ENCODE data around the gene OXSR1. TPM values are rescaled to one million over a fixed set of nuclear protein-coding genes. Genes with fewer than 3 reads are reported as not detected.
"Not testable (repeated sequence)": the region's sequence is repeated elsewhere in the genome, so short reads cannot be mapped to it uniquely, and the experiment has no call there.

The OXSR1 gene
- total RNA-seq, 1 donor from 2014 or later, result 22.4 TPM

- intact Hi-C loops (cut with micrococcal nuclease), result no loop called here
- ATAC-seq, result peak; percentile 81
- no peak for DNase-seq
Measured at GRCh38 chr3:38205472-38205805, 40.1 kb downstream of the OXSR1 start.

GRCh38 chr3:38207254-38208003 is 42.1 kb downstream of the OXSR1 start:
- intact Hi-C loops (cut with micrococcal nuclease), result no loop called here
- DNase-seq (no peak), ATAC-seq (no peak)

GRCh38 chr3:38210141-38210757 is 44.9 kb downstream of the OXSR1 start:
- intact Hi-C loops (cut with micrococcal nuclease), result no loop called here
- DNase-seq, result no peak
- no peak for ATAC-seq

- intact Hi-C loops (cut with micrococcal nuclease), result no loop called here
- no peak for DNase-seq
- ATAC-seq, result no peak
Measured at GRCh38 chr3:38212141-38212540, 46.8 kb downstream of the OXSR1 start.

GRCh38 chr3:38214560-38214959 is 49.2 kb downstream of the OXSR1 start:
- intact Hi-C loops (cut with micrococcal nuclease), result no loop called here
- ATAC-seq (no peak), DNase-seq (no peak)

- ATAC-seq (no peak), DNase-seq (no peak)
- intact Hi-C loops (cut with micrococcal nuclease), result no loop called here
Measured at GRCh38 chr3:38219609-38220197, 54.4 kb downstream of the OXSR1 start.

DNA sequence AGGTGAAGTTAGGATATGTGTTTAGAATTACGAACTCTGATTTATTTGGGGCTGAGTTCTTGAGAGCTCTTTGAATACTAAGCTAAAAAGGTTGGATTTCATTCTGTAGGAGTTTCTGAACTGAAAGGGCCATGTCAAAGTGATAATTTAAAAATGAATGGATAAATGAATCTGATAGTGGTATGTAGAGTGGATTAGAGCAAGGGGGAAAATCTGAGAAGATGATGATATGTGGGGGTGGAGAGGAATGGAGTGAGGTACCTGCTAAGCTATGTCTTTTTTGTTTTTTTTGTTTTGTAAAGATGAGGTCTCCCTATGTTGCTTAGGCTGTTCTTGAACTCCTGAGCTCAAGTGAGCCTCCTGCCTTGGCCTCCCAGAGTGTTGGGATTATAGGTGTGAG is 55.7 kb downstream of the OXSR1 start:
- no peak for ATAC-seq
- intact Hi-C loops (cut with micrococcal nuclease), result no loop called here
- DNase-seq, result no peak

DNA sequence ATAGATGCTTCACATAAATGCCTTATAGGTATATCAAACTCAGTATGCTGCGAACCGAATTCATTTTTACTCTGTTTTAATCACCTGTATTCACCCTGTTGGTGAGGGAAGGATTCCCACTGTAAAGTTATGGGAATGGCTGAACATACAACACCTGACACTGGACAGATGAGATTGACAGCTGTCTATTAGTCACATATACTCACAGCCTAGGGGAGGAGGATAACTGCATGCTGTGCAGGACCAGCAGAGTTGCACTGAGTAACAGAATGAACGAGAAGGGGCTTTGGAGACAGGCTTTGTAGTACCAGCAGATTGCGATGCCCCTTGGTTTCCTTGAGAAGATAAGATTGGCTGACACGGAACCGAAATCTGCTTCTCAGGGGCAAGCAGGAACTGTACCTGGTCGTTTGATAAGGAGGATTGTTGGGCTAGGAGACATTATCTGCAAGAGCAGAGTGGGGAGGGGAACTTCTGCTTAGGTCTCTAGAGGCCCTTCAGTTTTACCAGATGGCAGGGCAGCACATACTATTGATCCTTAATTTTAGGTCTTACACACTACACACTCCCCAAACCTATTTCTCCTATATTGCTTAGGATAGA is 56.8 kb downstream of the OXSR1 start:
- no peak for DNase-seq
- no peak for ATAC-seq
- intact Hi-C loops (cut with micrococcal nuclease), result no loop called here

- DNase-seq (no peak), ATAC-seq (no peak)
- intact Hi-C loops (cut with micrococcal nuclease), result no loop called here
Measured at GRCh38 chr3:38224357-38224756, 59.0 kb downstream of the OXSR1 start.

DNA sequence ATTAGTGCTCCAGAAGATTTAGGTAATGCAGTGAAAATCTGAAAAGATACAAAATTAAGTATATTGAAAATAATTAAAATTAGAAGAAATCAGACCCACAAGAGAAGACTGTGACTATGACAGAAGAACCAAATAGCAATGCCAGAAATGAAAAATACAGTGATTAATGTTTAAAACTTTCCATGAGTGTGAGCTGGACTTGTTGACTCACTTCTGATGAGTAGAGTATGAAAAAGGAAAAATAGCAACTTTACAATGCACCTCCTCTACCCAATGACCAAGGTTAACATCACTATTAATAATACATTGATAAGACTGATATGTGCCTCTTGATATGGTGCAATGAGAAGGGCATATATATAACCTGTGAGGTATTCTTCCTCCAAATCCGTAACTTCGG is 60.9 kb downstream of the OXSR1 start:
- intact Hi-C loops (cut with micrococcal nuclease), result no loop called here
- DNase-seq (no peak), ATAC-seq (no peak)

GRCh38 chr3:38227989-38228388 is 62.7 kb downstream of the OXSR1 start:
- intact Hi-C loops (cut with micrococcal nuclease), result no loop called here
- ATAC-seq (peak; percentile 82), DNase-seq (no peak)

DNA sequence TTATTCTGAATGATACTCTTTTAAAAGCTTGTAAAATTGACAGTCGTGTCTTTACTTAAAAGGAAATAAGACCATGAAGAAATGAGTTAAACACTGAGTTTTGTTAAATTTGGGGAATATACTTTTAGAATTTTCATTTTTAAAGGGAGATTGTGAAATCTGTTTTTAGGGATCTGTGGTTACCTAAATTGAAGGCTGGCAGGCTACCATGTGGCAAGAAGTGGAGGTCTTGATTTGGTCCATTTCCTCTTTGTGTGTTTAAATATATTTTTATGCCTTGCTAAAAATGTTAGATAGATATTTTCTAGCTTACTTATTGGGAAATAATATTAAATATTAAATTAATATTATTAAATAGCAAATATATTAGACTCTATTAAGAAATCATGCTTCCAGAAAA is 63.7 kb downstream of the OXSR1 start:
- ATAC-seq, result no peak

GRCh38 chr3:38232701-38233100 is 67.4 kb downstream of the OXSR1 start:
- DNase-seq (no peak), ATAC-seq (no peak)
- intact Hi-C loops (cut with micrococcal nuclease), result no loop called here

More for the DNA sequence above, 63.7 kb downstream of the OXSR1 start:
- DNase-seq, result no peak
- intact Hi-C loops (cut with micrococcal nuclease), result no loop called here

- intact Hi-C loops (cut with micrococcal nuclease), result no loop called here
- no peak for ATAC-seq
- DNase-seq, result no peak
Measured at GRCh38 chr3:38235466-38235865, 70.1 kb downstream of the OXSR1 start.

DNA sequence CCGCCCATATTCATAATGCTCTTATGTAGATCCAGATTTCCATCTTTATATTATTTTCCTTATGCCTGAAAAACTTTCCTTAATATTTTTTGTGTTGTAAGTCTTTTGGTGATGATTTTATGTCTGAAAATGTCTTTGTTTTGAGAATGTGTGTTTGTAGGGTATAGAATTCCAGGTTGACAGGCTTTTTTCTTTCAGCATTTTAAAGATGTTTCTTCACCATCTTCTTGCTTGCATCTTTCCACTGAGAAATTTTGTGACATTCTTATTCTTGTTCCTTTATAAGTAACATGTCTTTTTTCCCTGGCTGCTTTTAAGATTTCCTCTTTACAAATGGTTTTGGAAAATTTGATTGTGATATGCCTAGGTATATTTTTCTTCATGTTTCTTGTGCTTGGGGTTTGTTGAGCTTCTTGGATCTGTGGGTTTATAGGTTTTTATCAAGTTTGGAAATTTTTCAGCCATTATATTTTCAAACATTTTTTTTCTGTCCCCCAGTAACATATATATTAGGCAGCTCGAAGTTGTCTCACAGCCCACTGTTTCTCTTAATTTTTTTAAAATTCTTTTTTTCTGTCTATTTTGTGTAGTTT is 73.2 kb downstream of the OXSR1 start:
- ATAC-seq (no peak), DNase-seq (no peak)
- intact Hi-C loops (cut with micrococcal nuclease), result no loop called here

- intact Hi-C loops (cut with micrococcal nuclease); ATAC-seq: not testable (repeated sequence)
Measured at GRCh38 chr3:38242812-38243211, 77.5 kb downstream of the OXSR1 start.

DNA sequence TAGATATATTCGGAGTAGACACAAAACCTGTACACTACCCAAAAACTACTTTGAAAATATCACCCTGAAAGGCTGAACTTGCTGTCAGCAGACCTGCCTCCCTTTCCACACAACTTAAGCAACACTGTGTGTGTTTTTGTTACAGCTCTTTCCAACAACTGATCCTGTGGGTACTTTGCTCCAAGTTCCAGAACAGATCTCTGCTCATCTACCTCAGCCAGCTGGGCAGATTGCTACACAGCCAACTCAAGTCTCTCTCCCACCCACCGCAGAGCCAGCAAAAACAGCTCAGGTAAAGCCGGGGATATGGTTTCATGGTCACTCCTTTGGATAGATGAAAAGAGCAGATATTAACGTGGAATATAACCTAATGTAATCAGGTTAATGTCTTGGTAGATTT is 80.6 kb downstream of the OXSR1 start:
- intact Hi-C loops (cut with micrococcal nuclease), result no loop called here
- ATAC-seq (no peak), DNase-seq (no peak)

More at GRCh38 chr3:38242812-38243211, 77.5 kb downstream of the OXSR1 start:
- DNase-seq, result not testable (repeated sequence)

DNA sequence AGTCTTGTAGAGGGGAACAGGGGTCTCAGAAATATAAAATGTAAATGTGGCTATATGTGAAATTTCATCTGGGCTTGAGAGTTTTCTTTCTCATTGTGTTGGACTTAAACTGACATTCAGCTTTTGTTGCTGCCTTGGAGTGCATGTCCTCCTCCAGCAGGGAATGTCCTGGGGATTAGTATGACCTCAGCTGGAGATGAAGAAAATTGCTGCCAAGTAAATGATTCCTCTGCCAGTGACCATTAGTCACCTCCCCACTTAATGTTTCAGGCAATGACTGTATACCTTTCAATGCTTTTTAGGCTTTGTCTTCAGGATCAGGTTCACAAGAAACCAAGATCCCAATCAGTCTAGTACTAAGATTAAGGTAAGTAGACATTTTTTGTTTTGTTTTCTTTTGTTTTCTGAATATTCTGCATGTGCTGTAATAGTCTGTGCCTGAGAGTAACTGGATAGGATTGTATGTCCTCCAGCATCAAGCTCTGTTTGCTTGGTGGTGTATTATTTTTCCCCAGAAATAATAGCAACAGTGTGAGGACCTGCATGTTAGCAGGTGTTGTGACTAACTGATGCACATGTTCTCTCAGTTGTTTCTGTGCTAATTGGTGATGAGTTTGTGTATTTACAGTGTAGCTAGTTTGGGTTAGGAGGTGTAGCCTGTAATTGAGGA is 82.2 kb downstream of the OXSR1 start:
- ATAC-seq, result peak; percentile 95
- DNase-seq, result no peak
- intact Hi-C loops (cut with micrococcal nuclease), result no loop called here

GRCh38 chr3:38250198-38250597 is 84.9 kb downstream of the OXSR1 start:
- no peak for DNase-seq
- intact Hi-C loops (cut with micrococcal nuclease), result no loop called here
- ATAC-seq, result no peak

Measured in left ventricle myocardium superior (tissue), 1 donor.